ENCODE results near the gene TSPAN7.

Gene TSPAN7

GRCh38 chrX:38561126-38561868 lies at the start of gene TSPAN7:
Gene TSPAN7 (plus strand): TSS chrX:38561542. CDS start chrX:38561547, 5 bp downstream.
- DNase-seq (ENCODE audit: low read depth, low spot score), result no peak

GRCh38 chrX:38513112-38513742 lies 48.1 kb upstream of the TSPAN7 start:
- no peak for DNase-seq (ENCODE audit: low read depth, low spot score)

DNA sequence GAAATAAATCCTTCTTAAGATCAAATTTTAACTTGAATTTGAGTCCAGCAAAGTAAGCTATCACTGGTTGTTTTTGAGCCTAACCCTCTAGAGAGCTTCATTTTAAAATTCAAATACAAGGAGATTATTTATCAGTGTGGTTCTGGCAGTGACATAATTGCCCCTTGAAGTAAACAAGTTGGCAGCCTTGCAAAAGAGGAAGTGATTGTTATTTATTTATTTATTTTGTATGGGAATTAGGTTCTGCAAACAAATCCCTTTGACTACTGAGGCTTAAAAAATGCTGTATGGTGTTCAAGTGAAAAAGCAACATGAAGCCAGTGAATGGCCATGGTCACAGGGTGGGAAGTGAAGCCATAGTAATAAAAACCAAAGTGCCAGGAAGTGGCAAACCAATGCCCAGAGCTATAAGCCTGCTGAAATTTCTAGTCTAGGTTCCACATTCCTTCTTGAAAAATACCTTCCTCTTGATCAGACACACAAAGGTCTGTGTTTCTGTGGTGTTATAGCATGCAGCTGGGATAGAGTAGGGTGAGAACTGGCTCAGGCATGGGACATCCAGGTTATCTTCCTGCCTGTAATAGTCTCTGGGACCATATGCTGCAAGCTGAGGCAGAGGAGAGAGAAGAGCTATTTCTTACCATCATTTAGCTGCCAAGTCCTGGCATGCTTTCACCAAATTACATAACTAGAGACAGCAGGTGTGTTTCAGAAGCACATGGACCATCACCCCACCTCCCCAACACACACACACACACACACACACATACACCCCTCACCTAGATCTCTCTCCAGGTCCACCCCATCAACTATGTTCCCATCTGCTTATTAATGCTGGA lies 47.1 kb upstream of the TSPAN7 start:
- DNase-seq (ENCODE audit: low read depth, low spot score), result no peak

- no peak for DNase-seq (ENCODE audit: low read depth, low spot score)
Observed at GRCh38 chrX:38515291-38515690, 46.1 kb upstream of the TSPAN7 start.

DNA sequence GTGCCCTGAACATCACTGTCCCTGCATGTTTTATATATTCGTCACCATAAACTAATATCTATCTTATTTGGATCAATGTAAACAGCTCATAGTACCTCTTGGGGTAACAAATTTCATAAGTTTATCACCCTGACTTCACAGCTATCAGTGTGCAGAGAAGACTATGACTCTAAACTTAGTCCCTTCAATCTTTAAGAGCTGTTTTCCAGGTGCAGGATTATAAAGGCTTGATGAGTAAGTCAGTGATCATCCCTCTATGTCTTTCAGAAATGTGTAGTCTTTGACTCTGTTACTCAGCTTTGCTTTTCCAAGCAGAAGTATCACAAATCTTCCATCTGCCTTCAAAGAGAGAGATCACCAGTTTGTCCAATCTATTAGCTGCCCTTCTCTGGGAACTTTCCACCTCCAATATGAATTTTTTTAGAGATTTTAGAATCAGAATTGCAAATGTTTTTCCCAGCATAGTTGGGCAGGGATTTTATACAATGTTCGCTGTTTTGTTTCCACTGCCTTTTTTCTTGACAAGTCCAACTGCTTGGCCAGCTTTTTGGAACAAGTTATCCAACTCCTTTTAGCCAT lies 45.1 kb upstream of the TSPAN7 start:
- DNase-seq (ENCODE audit: low read depth, low spot score), result no peak

DNA sequence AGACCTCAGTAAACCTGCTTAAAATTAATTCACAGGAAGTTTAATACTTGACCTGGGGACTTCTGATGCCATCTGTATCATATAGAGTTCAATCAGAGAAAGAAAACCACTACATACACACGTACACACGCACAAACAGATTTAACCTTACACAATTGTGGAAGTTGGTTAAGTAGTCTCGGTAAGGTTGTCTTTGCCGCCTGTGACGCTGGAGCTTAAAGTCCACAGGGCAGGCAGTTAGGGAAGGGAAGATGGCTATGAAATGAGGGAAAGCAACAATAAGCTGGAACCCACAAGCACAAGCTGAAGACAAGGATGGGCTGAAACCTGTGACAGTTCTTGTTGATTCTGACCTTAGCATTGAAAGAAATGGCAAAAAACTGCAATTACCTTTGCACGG lies 41.7 kb upstream of the TSPAN7 start:
- no peak for DNase-seq (ENCODE audit: low read depth, low spot score)

- no peak for DNase-seq (ENCODE audit: low read depth, low spot score)
Observed at GRCh38 chrX:38538134-38538533, 23.2 kb upstream of the TSPAN7 start.

DNA sequence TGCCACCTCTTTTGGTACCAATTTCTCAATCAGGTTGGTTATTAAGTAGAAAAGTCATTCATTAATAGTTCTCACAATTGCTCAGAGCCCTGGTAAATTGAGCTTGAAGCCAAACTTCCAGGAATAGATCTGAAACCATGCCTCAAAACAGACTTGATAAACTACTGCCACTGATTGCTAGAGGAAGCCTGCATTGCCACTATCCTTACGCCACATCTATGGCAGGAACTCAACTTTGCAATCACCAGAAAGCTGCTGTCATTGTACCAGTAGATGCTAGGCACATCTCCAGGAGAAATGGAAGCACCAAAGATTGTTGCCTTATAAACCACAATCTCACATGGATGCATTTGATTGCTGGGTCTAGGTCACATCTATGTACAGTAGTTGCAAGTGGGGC lies 21.6 kb upstream of the TSPAN7 start:
- DNase-seq (ENCODE audit: low read depth, low spot score), result no peak

GRCh38 chrX:38548508-38548907 lies 12.8 kb upstream of the TSPAN7 start:
- DNase-seq (ENCODE audit: low read depth, low spot score), result no peak

DNA sequence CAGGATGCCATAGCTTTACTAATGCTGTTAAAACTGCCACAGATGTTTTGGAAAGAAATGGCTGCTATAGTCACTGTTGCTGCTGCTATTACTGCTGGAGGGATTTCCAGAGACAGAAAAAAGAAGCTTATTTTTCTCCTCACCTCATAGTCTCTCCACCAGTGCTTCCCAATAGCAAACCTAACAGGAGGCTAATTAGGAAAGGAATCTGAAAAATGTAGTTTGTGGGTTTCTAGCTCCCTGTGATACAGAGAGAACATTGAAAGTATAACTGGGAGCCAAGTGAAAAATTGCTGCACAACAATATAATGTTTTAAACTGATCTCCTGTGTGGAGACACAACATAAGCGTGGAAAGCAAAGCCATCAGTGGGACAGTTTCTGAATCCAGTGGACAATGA lies 8.6 kb upstream of the TSPAN7 start:
- DNase-seq (ENCODE audit: low read depth, low spot score), result no peak

- DNase-seq (ENCODE audit: low read depth, low spot score), result no peak
Observed at GRCh38 chrX:38558686-38559085, 2.7 kb upstream of the TSPAN7 start.

GRCh38 chrX:38560776-38561125 lies 591 bp upstream of the TSPAN7 start:
- no peak for DNase-seq (ENCODE audit: low read depth, low spot score)

GRCh38 chrX:38561951-38562719 lies 793 bp downstream of the TSPAN7 start:
- no peak for DNase-seq (ENCODE audit: low read depth, low spot score)

- DNase-seq (ENCODE audit: low read depth, low spot score), result no peak
Observed at GRCh38 chrX:38563030-38563429, 1.7 kb downstream of the TSPAN7 start.

DNA sequence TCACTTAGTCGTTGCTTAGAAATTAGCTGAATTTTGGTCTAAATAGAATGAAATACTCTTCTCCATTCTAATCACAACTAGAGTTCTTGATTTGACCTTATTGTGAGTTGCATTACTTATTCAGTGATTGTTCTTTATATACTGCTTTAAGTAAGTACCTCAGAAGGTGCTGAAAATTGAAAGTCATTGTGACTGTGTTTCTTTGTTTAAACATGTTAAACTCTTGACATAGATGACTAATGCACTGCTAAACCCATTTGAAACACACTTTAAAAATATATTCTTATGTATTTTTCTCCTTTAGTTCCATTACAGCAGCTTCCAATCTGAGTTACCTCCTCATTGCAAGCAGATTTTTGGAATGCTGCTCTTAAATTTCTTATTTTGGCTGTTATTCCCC lies 9.1 kb downstream of the TSPAN7 start:
- no peak for DNase-seq (ENCODE audit: low read depth, low spot score)

- DNase-seq (ENCODE audit: low read depth, low spot score), result no peak
Observed at GRCh38 chrX:38571058-38571457, 9.7 kb downstream of the TSPAN7 start.

DNA sequence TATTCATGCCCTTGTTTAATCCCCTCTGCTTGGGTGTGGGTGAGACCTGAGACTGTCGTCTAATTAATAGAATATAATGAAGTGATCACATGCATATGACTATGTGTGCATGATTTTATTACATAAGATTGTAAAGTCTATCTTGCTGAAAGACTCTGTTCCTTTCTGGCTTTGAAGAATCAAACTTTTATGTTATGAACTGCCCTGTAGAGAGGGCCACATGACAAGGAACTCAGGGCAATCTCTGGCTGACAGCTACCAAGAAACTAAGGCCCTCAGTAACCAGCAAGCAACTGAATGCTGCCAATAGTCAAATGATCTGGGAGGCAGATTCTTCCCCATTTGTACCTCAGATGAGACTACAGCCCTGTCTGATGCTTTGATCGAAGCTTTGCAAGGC lies 13.5 kb downstream of the TSPAN7 start:
- no peak for DNase-seq (ENCODE audit: low read depth, low spot score)

DNA sequence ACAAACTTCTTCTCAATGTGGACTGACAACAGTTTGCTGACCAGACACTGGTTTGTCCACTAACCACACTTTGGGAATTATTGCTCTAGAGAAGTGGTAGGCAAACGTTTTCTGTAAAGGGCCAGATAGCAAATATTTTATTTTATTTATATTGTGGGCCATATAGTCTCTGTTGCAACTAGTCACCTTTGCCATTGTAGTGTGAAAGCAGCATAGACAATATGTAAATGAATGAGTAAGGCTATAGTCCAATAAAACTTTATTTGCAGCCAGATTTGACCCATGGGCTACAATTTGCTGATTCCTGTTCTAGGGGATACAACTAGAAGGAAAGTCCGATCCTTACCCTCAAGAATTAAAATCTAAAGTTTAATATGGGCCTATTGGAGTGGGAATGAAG lies 14.5 kb downstream of the TSPAN7 start:
- DNase-seq (ENCODE audit: low read depth, low spot score), result no peak

GRCh38 chrX:38577738-38578137 lies 16.4 kb downstream of the TSPAN7 start:
- no peak for DNase-seq (ENCODE audit: low read depth, low spot score)

GRCh38 chrX:38578167-38578566 lies 16.8 kb downstream of the TSPAN7 start:
- no peak for DNase-seq (ENCODE audit: low read depth, low spot score)

DNA sequence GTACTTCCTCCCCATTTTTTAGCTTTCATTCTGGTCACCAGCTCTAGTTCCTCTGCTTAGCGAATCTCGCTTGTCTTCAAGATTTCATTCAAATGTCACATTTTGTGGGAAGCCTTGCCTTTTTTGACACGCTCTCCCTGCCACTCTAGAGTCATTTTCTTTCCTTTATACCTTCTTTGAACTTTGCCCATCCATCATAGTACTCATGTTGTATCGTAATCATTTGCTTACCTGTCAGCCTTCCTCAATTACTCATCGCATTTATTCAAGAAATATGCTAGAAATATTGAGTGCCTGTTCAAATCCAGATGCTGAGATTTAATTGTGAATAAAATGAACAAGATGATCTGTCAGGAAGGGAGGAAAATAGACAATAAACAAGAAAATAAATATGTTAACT lies 21.8 kb downstream of the TSPAN7 start:
- DNase-seq (ENCODE audit: low read depth, low spot score), result no peak

- DNase-seq (ENCODE audit: low read depth, low spot score), result no peak
Observed at GRCh38 chrX:38594434-38594833, 33.1 kb downstream of the TSPAN7 start.

All from iPS DF 19.7 (cell line).